ENCODE measurements around the gene SPIB.
"Not testable (repeated sequence)": the region's sequence is repeated elsewhere in the genome, so short reads cannot be mapped to it uniquely, and the experiment has no call there.

Gene SPIB

GRCh38 chr19:50420127-50420526, 1.4 kb downstream of the SPIB start:
- no peak for DNase-seq

DNA sequence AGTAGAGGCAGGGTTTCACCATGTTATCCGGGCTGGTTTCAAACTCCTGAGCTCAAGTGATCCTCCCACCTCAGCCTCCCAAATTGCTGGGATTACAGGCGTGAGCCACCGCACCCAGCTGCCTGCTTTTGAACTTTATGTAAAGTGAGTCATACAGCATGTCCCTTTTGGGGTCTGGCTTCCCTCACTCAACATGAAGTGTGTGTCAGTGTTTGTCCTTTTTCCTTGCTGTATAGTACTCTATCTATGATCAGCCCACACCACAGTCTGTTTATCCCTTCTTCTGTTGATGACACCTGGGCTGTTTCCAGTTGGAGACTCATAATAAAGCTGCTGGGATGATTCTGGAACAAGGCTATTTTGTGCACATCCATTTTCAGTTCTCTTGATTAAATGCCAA, 2.1 kb downstream of the SPIB start:
- DNase-seq, result no peak

GRCh38 chr19:50422397-50423278, 3.9 kb downstream of the SPIB start:
- DNase-seq, result no peak

GRCh38 chr19:50423279-50424113, 4.8 kb downstream of the SPIB start:
- no peak for DNase-seq

DNA sequence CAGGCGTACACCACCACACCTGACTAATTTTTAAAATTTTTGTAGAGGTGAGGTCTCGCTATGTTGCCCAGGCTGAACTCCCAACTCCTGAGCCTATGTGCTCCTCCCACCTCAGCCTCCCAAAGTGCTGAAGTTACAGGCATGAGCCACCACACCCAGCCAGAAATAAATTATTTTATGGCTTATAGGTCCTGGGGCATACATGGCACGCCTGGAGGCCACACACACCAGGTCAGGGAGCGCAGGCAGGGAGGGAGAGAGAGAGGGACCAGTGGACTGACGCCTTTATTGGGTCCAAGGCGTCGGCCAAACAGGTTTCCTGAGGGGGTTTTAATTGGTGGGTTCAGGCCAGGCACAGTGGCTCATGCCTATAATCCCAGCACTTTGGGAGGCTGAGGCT, 6.8 kb downstream of the SPIB start:
- DNase-seq, result no peak

GRCh38 chr19:50427318-50427925, 8.7 kb downstream of the SPIB start:
- no peak for DNase-seq

- DNase-seq, result peak; percentile 55
These were observed 9.3 kb downstream of the SPIB start for GRCh38 chr19:50427997-50428425.

GRCh38 chr19:50428772-50429463, 10.2 kb downstream of the SPIB start:
- DNase-seq, result no peak

DNA sequence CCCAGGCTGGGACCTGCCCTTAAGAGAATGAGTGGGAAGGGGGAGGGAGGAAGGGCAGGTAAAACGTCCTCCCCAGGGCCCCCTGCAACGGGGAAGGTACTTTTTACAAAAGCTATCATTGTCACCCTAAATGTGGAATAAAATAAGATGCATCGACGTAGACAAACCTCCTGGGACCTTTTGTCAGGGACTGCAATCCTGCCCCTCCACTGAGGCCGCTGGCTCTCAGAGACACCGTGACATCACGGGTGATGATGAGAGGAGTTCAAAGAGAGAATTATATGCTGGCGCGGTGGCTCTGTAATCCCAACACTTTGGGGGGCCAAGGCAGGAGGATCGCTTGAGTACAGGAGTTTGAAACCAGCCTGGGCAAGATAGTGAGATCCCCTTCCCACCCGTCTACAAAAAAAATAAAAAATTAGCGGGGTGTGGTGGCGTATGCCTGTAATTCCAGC, 12.2 kb downstream of the SPIB start:
- no peak for DNase-seq

DNA sequence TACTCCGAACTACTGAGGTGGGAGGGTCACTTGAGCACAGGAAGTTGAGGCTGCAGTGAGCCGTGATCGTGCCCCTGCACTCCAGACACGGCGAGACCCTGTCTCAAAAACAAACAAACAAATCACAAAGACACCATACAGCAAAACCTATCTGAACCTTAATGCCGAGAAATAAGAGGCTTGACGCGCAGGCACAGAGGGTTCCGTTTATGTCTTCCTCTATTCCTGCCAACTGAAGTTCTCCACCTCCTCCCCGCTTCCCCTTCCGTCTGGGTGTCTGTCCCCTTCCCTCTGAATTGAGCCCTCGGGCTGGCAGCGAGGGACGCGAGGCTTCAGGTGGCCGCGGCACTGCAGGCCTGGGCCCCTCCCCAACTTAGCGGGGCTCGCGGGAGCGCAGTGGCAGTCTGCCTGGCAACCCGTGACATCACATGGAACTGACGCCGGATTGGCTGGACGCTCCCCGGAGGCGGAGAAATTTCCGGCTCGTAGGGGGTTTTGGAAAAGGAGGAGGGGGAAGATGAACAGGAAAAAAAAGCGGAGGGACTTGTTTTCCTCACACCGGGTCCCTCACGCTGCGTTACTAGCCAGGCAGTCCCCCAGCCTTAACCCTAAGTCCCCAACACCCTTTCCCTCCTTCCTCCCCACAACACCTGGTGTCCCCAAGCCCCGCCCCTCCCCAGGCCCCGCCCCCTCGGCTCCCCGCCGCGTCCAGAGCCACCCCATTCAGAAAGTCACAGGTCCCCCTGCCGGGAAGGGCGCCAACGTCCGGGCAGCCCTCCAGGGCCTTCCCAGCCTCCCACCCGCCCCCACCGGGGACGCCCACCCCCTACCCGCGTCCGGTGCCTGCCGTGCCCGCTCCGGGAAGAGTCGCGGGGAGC, 12.8 kb downstream of the SPIB start:
- peak; percentile 64 for DNase-seq

- no peak for DNase-seq
These were observed 13.7 kb downstream of the SPIB start, which contains the start of gene MYBPC2 for GRCh38 chr19:50432221-50433028. MYBPC2 (plus strand) TSS chr19:50432892; CDS start chr19:50432954, 62 bp downstream.

- DNase-seq, result no peak
These were observed 14.8 kb downstream of the SPIB start for GRCh38 chr19:50433201-50434180.

DNA sequence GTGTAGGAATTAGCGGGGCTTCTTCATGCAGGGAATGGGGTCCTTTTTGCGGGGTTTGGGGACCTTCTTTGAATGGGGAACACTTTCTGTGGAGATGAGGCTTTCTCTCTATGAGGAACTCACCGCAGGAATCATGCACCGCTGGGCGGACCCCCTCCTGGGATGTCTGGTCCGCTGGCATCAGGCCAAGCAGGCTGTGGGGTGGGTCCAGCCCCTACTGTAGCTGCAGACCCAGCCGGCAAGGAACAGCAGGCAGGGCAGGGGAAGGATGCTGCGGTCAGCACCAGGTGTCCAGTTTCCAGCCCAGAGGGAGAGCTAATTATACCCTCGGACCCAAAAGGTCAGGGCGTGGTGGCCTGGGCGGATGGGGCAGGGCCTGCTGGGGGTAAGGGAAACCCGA, 15.8 kb downstream of the SPIB start:
- DNase-seq, result no peak

GRCh38 chr19:50435221-50435620, 16.5 kb downstream of the SPIB start:
- no peak for DNase-seq

DNA sequence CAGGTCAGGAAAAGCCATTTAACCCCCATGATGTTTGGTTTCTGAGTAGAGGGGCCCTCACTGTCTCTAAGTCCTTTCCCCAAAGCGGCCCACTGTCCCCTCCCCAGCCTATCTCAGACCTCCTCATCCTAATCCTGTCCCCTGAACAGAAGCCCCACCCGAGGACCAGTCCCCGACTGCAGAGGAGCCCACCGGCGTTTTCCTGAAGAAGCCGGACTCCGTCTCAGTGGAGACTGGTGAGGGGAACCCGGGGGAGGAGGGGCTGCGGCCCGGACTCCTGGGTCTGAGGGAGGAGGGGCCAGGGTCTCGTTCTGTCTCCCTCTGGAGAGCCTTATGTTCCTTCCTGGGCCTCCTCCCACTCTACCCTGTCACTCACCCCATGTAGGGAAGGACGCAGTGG, 16.9 kb downstream of the SPIB start:
- no peak for DNase-seq

DNA sequence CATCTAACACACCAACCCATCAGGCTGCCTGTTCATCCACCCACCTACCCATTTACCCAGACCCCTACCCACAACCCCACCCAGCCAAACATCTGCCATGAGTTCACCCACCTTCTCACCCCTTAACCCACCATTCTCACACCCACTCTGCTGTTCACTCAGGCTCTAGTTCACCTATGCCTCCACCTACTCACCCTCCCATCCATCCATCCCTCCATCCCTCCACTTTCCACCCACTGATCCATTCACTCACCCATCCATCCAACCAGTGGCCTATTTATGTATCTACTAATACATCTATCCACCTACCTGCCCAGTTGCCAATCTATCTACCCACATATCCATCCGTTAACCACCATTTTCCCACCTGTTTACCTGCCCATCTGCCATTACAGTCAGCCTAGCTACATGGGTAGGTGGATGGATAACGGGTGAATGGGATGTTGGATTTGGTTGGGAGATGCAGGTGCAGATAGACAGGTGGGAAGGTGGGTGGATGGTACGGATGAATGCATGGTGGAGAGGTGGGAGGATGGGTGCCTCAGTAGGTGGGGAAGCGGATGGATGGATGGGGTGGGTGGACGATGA, 19.2 kb downstream of the SPIB start:
- no peak for DNase-seq

DNA sequence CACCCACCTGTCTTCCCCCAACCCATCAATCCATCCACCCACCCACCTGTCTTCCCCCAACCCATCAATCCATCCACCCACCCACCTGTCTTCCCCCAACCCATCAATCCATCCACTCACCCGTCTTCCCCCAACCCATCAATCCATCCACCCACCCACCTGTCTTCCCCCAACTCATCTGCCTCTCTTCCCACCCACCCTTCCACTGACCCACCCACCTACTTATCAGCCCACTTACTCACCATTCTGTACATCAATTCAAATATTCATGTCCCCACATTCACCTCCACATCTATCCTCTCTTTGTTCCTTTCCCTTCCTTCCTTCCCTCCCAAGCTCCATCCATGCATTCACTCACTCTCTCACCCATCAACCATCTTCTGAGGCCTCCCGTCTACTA, 20.4 kb downstream of the SPIB start:
- DNase-seq, result not testable (repeated sequence)

DNA sequence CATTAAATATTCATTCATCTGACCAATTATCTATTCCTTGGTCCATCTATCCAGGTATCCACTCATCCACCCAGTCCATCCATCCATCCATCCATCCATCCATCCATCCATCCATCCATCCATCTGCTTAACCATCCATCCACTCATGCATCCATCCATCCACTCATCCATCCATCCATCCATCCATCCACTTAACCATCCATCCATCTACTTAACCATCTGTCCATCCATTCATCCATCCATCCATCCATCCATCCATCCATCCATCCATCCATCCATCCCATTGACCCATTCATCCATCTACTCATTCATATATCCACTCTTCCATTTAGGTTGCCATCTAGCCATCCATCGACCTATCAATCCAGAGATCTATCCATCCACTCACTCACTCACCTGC, 25.3 kb downstream of the SPIB start:
- no peak for DNase-seq

DNA sequence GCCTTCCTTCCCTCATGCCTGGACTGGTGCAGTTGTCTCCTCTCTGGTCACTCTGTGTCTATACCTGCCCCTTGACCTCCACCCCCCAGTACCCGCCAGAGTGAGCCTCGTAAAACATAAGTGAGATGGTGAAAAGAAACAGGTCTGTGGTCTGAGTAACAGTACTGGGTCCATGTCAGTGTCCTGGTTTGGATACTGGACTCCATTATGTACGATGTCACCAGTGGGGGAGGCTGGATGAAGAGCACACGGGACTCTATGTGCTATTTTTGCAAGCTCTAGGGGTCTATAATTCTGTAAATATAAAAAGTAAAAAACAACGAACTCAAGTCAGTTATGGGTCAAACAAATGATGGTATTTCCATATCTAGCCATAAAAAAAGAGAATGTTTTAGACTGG, 28.3 kb downstream of the SPIB start:
- DNase-seq, result no peak

Data from EL (cell line).